ENCODE data around the gene DDX1. TPM values are rescaled to one million over a fixed set of nuclear protein-coding genes. Genes with fewer than 3 reads are reported as not detected.
"Not testable (repeated sequence)": the region's sequence is repeated elsewhere in the genome, so short reads cannot be mapped to it uniquely, and the experiment has no call there.

DDX1 gene
- total RNA-seq, 5 donors from 2014 or later (not counting 1 experiment from before 2014, with no cell fraction given), result 43.0 to 46.9 (median 45.8) TPM

DNA sequence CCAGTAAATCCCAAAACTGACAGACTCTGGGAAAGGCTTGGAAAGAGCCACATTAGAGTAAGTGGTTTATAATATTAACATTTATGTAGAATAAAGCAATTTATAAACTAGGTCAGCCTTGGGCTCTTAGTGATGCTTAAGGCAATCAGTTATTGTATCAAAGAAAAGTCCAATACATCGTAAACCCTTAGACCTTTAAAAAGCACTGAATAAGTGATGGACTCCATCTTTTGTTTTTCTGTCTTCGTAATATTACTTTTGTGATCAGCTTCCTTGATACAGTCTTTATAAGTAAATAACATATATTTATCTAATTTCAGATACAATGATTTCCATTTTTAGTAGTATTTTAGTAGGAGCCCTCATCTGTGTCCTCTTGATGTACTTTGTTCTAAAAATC lies 28.7 kb downstream of the DDX1 start:
- Histone ChIP-seq H3K4me1 (ENCODE audit: control insufficient read depth in 1 of 2, extremely low read depth in 1 of 2, insufficient read depth in 2 of 2, low read length in 2 of 2) (no peaks in the 10 kb centered on the region), H3K27me3 (replicated peaks in 1 of 2; ENCODE audit: control insufficient read depth in 2 of 2, extremely low read depth in 1 of 2, insufficient read depth in 2 of 2, low read length in 1 of 2) (no peaks in the 10 kb centered on the region), H3K4me3 (ENCODE audit: control insufficient read depth in 1 of 2, extremely low read depth in 1 of 2, low read length in 1 of 2) (no peak overlapping the region), H3K27ac (ENCODE audit: low read length) (no peak overlapping the region), H3K9me3 (no peaks in the 10 kb centered on the region), H3K36me3 (ENCODE audit: control insufficient read depth in 2 of 2, extremely low read depth in 1 of 2, insufficient read depth in 1 of 2, low read length in 1 of 2) (peaks cover 15 to 66% of the 10 kb centered on the region in 2 donors)
- no peak for ATAC-seq (replicated peaks in 1 of 4)
- Mint-ChIP-seq H3K27ac (no peak overlapping the region), H3K4me1 (peaks cover 0 to 2% (median 0%) of the 10 kb centered on the region in 3 donors), H3K36me3 (peaks cover 52% of the 10 kb centered on the region), H3K4me3 (no peak overlapping the region), H3K9me3 (no peaks in the 10 kb centered on the region), H3K27me3 (no peaks in the 10 kb centered on the region)
- no CpG with 5 or more reads among the region's 2 CpGs for WGBS (ENCODE audit: insufficient coverage)
- ChIA-PET POLR2A (no interaction called here), CTCF (no interaction called here)
- no peak for DNase-seq

- no peak for DNase-seq
- H3K27ac Mint-ChIP-seq, result no peak overlapping the region
- H3K36me3 Mint-ChIP-seq, result peaks cover 55% of the 10 kb centered on the region
- CTCF ChIA-PET, result no interaction called here
- POLR2A ChIA-PET, result no interaction called here
- Histone ChIP-seq H3K36me3 (ENCODE audit: control insufficient read depth in 2 of 2, extremely low read depth in 1 of 2, insufficient read depth in 1 of 2, low read length in 1 of 2) (peaks cover 15 to 67% of the 10 kb centered on the region in 2 donors), H3K27ac (ENCODE audit: low read length) (no peak overlapping the region), H3K27me3 (replicated peaks in 1 of 2; ENCODE audit: control insufficient read depth in 2 of 2, extremely low read depth in 1 of 2, insufficient read depth in 2 of 2, low read length in 1 of 2) (no peaks in the 10 kb centered on the region), H3K4me1 (ENCODE audit: control insufficient read depth in 1 of 2, extremely low read depth in 1 of 2, insufficient read depth in 2 of 2, low read length in 2 of 2) (no peaks in the 10 kb centered on the region), H3K9me3 (no peaks in the 10 kb centered on the region), H3K4me3 (ENCODE audit: control insufficient read depth in 1 of 2, extremely low read depth in 1 of 2, low read length in 1 of 2) (no peak overlapping the region)
- no CpG with 5 or more reads among the region's 4 CpGs for WGBS (ENCODE audit: insufficient coverage)
- no peak overlapping the region for H3K4me3 Mint-ChIP-seq
- ATAC-seq (replicated peaks in 1 of 4), result no peak
- no peaks in the 10 kb centered on the region for H3K27me3 Mint-ChIP-seq
- H3K9me3 Mint-ChIP-seq, result no peaks in the 10 kb centered on the region
- H3K4me1 Mint-ChIP-seq, result no peaks in the 10 kb centered on the region
These were observed 29.3 kb downstream of the DDX1 start for GRCh38 chr2:15620857-15621471.

- peaks cover 15 to 71% of the 10 kb centered on the region in 2 donors for H3K36me3 ChIP-seq (ENCODE audit: control insufficient read depth in 2 of 2, extremely low read depth in 1 of 2, insufficient read depth in 1 of 2, low read length in 1 of 2)
- POLR2A ChIA-PET; H3K9me3 Mint-ChIP-seq; H3K27me3 Mint-ChIP-seq; H3K27me3 ChIP-seq (replicated peaks in 1 of 2; ENCODE audit: control insufficient read depth in 2 of 2, extremely low read depth in 1 of 2, insufficient read depth in 2 of 2, low read length in 1 of 2); H3K4me1 Mint-ChIP-seq; H3K27ac Mint-ChIP-seq; ATAC-seq (replicated peaks in 1 of 4); H3K9me3 ChIP-seq; H3K4me3 Mint-ChIP-seq; DNase-seq; H3K4me1 ChIP-seq (ENCODE audit: control insufficient read depth in 1 of 2, extremely low read depth in 1 of 2, insufficient read depth in 2 of 2, low read length in 2 of 2); H3K27ac ChIP-seq (ENCODE audit: low read length); H3K4me3 ChIP-seq (ENCODE audit: control insufficient read depth in 1 of 2, extremely low read depth in 1 of 2, low read length in 1 of 2); CTCF ChIA-PET: not testable (repeated sequence)
- H3K36me3 Mint-ChIP-seq, result peaks cover 52% of the 10 kb centered on the region
- WGBS (ENCODE audit: insufficient coverage), result 100% methylated on average over 3 of the region's 5 CpGs
These were observed 29.8 kb downstream of the DDX1 start for GRCh38 chr2:15621472-15621870.

DNA sequence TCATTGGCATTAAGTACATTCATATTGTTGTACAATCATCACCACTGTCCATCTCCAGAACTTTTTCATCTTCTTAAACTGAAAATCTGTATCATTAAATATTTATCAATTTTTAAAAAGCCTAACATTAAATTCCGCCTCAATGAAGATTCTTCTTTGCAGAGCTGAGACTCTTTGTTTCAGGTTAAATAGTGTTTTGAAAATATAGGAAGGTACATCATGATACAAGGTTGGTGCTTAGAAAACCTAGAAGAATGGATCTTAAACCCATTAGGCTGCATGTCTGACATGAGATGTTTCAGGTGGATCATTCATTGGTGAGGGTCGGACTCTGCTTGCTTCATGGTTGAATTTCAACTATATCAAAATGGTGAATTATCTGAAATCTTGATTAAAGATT lies 30.5 kb downstream of the DDX1 start:
- Histone ChIP-seq H3K4me3 (ENCODE audit: control insufficient read depth in 1 of 2, extremely low read depth in 1 of 2, low read length in 1 of 2) (no peak overlapping the region), H3K27ac (ENCODE audit: low read length) (no peak overlapping the region), H3K9me3 (no peaks in the 10 kb centered on the region), H3K27me3 (replicated peaks in 1 of 2; ENCODE audit: control insufficient read depth in 2 of 2, extremely low read depth in 1 of 2, insufficient read depth in 2 of 2, low read length in 1 of 2) (no peaks in the 10 kb centered on the region), H3K36me3 (ENCODE audit: control insufficient read depth in 2 of 2, extremely low read depth in 1 of 2, insufficient read depth in 1 of 2, low read length in 1 of 2) (peaks cover 15 to 79% of the 10 kb centered on the region in 2 donors), H3K4me1 (ENCODE audit: control insufficient read depth in 1 of 2, extremely low read depth in 1 of 2, insufficient read depth in 2 of 2, low read length in 2 of 2) (no peaks in the 10 kb centered on the region)
- Mint-ChIP-seq H3K36me3 (peaks cover 55% of the 10 kb centered on the region), H3K4me1 (no peaks in the 10 kb centered on the region), H3K27me3 (no peaks in the 10 kb centered on the region), H3K9me3 (no peaks in the 10 kb centered on the region), H3K27ac (no peak overlapping the region), H3K4me3 (no peak overlapping the region)
- CTCF ChIA-PET, result no interaction called here
- POLR2A ChIA-PET, result no interaction called here
- ATAC-seq (replicated peaks in 1 of 4), result no peak
- DNase-seq, result no peak
- WGBS (ENCODE audit: insufficient coverage), result no CpG with 5 or more reads among the region's 2 CpGs

- H3K27me3 Mint-ChIP-seq, result no peaks in the 10 kb centered on the region
- no peaks in the 10 kb centered on the region for H3K9me3 ChIP-seq
- H3K9me3 Mint-ChIP-seq, result no peaks in the 10 kb centered on the region
- H3K4me3 ChIP-seq (ENCODE audit: control insufficient read depth in 1 of 2, extremely low read depth in 1 of 2, low read length in 1 of 2), result no peak overlapping the region
- CTCF ChIA-PET, result no interaction called here
- ATAC-seq (replicated peaks in 1 of 4) (no peak), DNase-seq (no peak)
- peaks cover 15 to 85% of the 10 kb centered on the region in 2 donors for H3K36me3 ChIP-seq (ENCODE audit: control insufficient read depth in 2 of 2, extremely low read depth in 1 of 2, insufficient read depth in 1 of 2, low read length in 1 of 2)
- no peak overlapping the region for H3K27ac ChIP-seq (ENCODE audit: low read length)
- H3K4me1 ChIP-seq (ENCODE audit: control insufficient read depth in 1 of 2, extremely low read depth in 1 of 2, insufficient read depth in 2 of 2, low read length in 2 of 2), result no peaks in the 10 kb centered on the region
- no peaks in the 10 kb centered on the region for H3K27me3 ChIP-seq (replicated peaks in 1 of 2; ENCODE audit: control insufficient read depth in 2 of 2, extremely low read depth in 1 of 2, insufficient read depth in 2 of 2, low read length in 1 of 2)
- no CpG with 5 or more reads among the region's 3 CpGs for WGBS (ENCODE audit: insufficient coverage)
- POLR2A ChIA-PET, result no interaction called here
- H3K27ac Mint-ChIP-seq, result no peak overlapping the region
- peaks cover 61% of the 10 kb centered on the region for H3K36me3 Mint-ChIP-seq
- H3K4me3 Mint-ChIP-seq, result no peak overlapping the region
- H3K4me1 Mint-ChIP-seq, result no peaks in the 10 kb centered on the region
These were observed 31.2 kb downstream of the DDX1 start for GRCh38 chr2:15622614-15623480.

- H3K4me1 Mint-ChIP-seq, result no peaks in the 10 kb centered on the region
- no peaks in the 10 kb centered on the region for H3K9me3 ChIP-seq
- H3K9me3 Mint-ChIP-seq, result no peaks in the 10 kb centered on the region
- H3K27ac Mint-ChIP-seq, result no peak overlapping the region
- ATAC-seq (replicated peaks in 1 of 4) (no peak), DNase-seq (no peak)
- no peak overlapping the region for H3K4me3 ChIP-seq (ENCODE audit: control insufficient read depth in 1 of 2, extremely low read depth in 1 of 2, low read length in 1 of 2)
- ChIA-PET CTCF (no interaction called here), POLR2A (no interaction called here)
- WGBS (ENCODE audit: insufficient coverage), result no CpG with 5 or more reads among the region's 2 CpGs
- no peak overlapping the region for H3K4me3 Mint-ChIP-seq
- H3K27me3 ChIP-seq (replicated peaks in 1 of 2; ENCODE audit: control insufficient read depth in 2 of 2, extremely low read depth in 1 of 2, insufficient read depth in 2 of 2, low read length in 1 of 2), result no peaks in the 10 kb centered on the region
- H3K36me3 Mint-ChIP-seq, result peaks cover 62% of the 10 kb centered on the region
- H3K27me3 Mint-ChIP-seq, result no peaks in the 10 kb centered on the region
- H3K27ac ChIP-seq (ENCODE audit: low read length), result no peak overlapping the region
- no peaks in the 10 kb centered on the region for H3K4me1 ChIP-seq (ENCODE audit: control insufficient read depth in 1 of 2, extremely low read depth in 1 of 2, insufficient read depth in 2 of 2, low read length in 2 of 2)
- peaks cover 15 to 80% of the 10 kb centered on the region in 2 donors for H3K36me3 ChIP-seq (ENCODE audit: control insufficient read depth in 2 of 2, extremely low read depth in 1 of 2, insufficient read depth in 1 of 2, low read length in 1 of 2)
These were observed 31.8 kb downstream of the DDX1 start for GRCh38 chr2:15623481-15623796.
